Right renal pelvis (tissue), 4 donors: ENCODE data around the gene RPL26. TPM values are rescaled to one million over a fixed set of nuclear protein-coding genes. Genes with fewer than 3 reads are reported as not detected.

ENCODE experiments used
- DNase-seq, 4 donors: peaks; one replicate each; pipeline ENCODE4 v3.0.0-alpha.2; 2013; ENCODE audit warnings: low read depth in 4 of 4, low spot score in 3 of 4, missing footprints in 1 of 4
- polyA plus RNA-seq, 4 donors: library from polyadenylated mRNA; unstranded; fragments of 120-200 nt; gene quantifications; one replicate each; pipeline ENCODE4 v1.2.1, GENCODE V29; 2013; ENCODE audit not compliant: insufficient read length in 4 of 4

Gene RPL26
- polyA plus RNA-seq, result 1,000 to 10,000 TPM; 2,521 to 2,727 (median 2,681) TPM

GRCh38 chr17:8383143-8383822 is at the start of gene RPL26:
Gene RPL26, minus strand, starts transcription at chr17:8383193. Its CDS starts 883 bp downstream, at chr17:8382310.
- DNase-seq, result peak; percentile 94 to 99 (median 98)

GRCh38 chr17:8430966-8431365 is 48.0 kb upstream of the RPL26 start:
- no peak for DNase-seq

GRCh38 chr17:8426802-8427201 is 43.8 kb upstream of the RPL26 start:
- no peak for DNase-seq

- DNase-seq, result no peak
These were observed 43.2 kb upstream of the RPL26 start for GRCh38 chr17:8426094-8426720.

GRCh38 chr17:8421571-8421970 is 38.6 kb upstream of the RPL26 start:
- no peak for DNase-seq

- peak in 3 of 4 donors; percentile 29 to 60 (median 49) for DNase-seq
These were observed 37.3 kb upstream of the RPL26 start for GRCh38 chr17:8420041-8420934.

- DNase-seq, result no peak
These were observed 36.3 kb upstream of the RPL26 start for GRCh38 chr17:8419305-8419704.

GRCh38 chr17:8418471-8418870 is 35.5 kb upstream of the RPL26 start:
- DNase-seq, result no peak

- DNase-seq, result no peak
These were observed 34.8 kb upstream of the RPL26 start for GRCh38 chr17:8417806-8418205.

GRCh38 chr17:8413938-8414337 is 30.9 kb upstream of the RPL26 start:
- DNase-seq, result no peak

- DNase-seq, result no peak
These were observed 30.3 kb upstream of the RPL26 start for GRCh38 chr17:8413328-8413727.

- DNase-seq, result no peak
These were observed 29.1 kb upstream of the RPL26 start for GRCh38 chr17:8412089-8412488.

GRCh38 chr17:8410883-8411238 is 27.9 kb upstream of the RPL26 start:
- DNase-seq, result no peak

- DNase-seq, result peak; percentile 85 to 89 (median 87)
These were observed 27.2 kb upstream of the RPL26 start for GRCh38 chr17:8409966-8410882.

GRCh38 chr17:8408371-8408770 is 25.4 kb upstream of the RPL26 start:
- DNase-seq, result no peak

GRCh38 chr17:8406174-8406573 is 23.2 kb upstream of the RPL26 start:
- no peak for DNase-seq

- no peak for DNase-seq
These were observed 22.6 kb upstream of the RPL26 start for GRCh38 chr17:8405499-8406016.

- no peak for DNase-seq
These were observed 20.0 kb upstream of the RPL26 start for GRCh38 chr17:8402921-8403536.

- no peak for DNase-seq
These were observed 18.1 kb upstream of the RPL26 start for GRCh38 chr17:8401107-8401506.

- no peak for DNase-seq
These were observed 16.0 kb upstream of the RPL26 start for GRCh38 chr17:8398980-8399379.
